GM21723 (cell line): ENCODE measurements around the gene TMEM9.

Source experiments
- ATAC-seq: cut with Tn5 transposase; IDR thresholded peaks from one replicate; pipeline ENCODE4 v1.9.1; 2021; ENCODE audit warnings: mild to moderate bottlenecking, moderate library complexity; ENCODE audit not compliant: unreplicated experiment

TMEM9 gene

DNA sequence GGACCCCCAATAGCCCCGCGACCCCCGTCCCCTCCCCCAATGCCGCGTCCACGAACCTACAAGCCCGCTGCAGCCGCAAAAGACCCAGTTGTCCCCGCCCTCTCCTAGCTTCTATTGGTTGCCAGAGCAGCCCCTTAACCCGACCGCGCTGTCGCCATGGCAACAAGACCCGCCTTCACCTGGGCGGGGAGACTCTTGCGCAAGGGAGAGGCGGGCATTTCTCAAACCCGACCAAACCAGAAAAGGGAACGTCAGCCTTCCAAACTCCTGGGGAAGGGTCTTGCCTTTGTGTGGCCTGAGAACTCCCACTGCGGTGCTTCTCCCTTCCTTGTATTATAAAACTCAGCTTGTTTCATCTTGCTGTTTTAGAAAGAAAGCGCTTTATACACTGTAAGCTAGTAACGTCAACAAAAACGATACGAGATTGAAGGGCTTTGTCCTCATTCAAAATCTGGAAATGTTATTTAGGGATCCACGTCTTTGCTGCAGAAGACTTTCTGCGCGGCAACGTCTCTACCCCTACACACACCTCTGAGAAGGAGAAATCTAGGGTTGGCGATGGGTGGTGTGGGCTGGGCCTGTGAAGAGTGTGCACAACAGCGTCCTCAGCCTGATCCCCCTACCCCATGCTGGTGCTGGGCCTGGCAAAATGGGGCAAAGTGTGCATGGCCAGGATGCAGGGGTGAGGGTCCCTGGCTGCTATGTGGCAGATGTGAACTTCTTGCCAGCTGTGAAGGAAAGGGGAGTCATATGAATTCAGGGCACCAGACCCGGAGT lies at the start of gene TMEM9:
TMEM9 (minus strand) TSS at position 86 of the 777 bp plus-strand sequence. CDS start 551 bp downstream, outside the sequence.
- peak; percentile 98 for ATAC-seq

DNA sequence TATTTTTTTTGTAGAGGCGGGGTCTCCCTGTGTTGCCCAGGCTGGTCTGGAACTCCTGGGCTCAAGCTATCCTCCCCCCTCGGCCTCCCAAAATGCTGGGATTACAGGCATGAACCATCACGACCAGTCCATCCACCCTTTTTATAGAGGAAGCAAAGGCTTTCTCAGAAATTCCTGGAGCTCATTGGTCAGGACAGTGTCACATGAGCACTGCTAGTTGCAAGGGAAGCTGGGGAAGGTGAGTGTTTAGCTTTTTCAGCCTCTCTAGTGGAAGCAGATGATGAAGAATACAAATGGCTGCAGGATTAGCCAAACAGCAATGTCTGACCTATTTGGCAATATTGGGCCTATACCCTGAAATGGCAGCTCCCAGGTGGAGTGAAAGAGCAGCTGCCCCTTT lies 44.3 kb upstream of the TMEM9 start:
- no peak for ATAC-seq

DNA sequence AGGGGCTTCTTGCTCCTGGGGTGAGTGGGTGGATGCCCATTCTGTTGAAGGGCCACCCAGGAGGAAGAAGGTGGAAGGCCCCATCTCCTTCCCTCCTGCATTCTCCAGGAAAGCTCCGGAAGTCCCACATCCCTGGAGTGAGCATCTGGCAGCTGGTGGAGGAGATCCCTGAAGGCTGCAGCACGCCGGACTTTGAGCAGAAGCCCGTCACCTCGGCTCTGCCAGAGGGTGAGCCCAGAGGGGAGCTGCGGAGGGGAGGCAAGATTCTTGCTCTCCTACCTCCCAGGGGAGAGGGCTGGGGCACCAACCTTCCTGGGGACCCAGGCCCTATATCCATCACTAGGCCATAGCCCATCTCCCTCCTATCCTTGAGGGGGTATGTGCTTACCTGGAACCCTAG lies 39.8 kb upstream of the TMEM9 start:
- ATAC-seq = no peak

DNA sequence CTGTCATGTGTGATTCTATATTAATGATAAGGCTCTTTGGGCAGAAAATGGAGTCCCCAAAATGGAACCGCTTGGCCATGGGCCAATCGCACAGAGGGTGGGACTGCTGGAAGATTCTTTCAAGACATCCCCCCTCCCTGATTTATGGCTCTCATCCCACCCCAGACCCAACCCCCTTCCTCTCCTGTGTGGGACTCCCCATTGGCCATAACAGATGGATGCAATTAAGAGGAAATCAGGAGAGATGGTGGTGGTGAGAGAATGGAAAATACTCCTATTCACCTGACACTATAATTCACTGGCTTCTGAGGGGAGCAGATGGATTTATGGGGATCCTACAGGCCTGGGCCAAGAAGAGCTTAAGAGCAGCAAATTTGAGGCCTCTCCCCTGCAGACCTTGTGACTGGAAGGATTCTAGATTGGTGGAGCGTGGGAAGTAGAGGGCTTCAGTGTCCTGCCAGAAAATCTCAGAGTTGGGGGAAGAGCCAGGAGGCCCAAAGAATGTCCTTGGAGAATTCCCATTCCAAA lies 38.1 kb upstream of the TMEM9 start:
- no peak for ATAC-seq

DNA sequence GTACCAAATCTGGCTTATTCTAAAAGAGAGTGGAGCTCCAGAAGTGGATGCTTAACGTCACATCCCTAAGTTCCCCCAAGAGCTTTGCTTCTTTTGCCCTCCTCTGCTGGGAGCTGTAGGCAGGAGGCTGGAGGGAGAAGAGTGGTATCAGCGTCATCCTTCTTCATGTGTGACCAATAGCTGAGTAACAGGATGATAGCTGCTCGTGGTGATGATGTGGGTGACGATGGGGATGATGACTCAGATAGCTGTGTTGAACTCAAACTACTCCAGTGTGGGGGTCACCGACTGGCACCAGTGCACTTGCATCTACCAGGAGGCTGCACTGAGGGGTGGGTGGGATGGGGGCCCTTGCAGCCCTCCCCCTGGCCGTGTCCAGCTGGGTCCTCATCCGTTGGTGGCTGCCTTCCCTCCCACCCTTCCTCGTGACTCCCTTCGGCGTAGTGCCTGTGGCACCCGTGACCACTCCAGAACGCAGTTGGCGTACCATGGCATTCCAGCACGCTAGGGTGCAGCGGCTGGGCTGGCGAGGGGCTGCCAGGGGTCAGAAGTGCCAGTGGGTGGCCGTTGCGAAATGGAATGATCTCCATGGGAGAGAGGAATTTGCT lies 37.5 kb upstream of the TMEM9 start:
- ATAC-seq = no peak

DNA sequence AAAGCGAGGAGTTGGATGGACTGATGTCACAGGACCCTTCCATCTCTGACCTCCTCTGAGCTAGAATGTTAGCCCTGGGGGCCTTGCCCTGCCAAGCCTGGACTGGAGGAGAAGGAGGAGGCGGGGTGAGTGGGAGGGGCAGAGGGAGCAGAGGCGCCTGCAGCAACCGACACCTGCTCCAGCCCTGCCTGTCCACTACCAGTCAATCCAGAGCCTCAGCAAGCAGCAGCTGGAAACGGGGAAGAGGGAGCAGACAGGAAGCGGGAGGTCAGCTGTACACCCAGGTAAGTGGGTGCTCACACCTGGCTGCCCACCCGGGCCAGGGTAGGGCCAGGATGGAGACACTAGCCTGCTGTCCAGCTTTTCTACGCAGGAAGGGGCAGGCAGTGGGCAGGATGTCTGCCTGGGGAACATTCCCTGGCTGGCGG lies 36.4 kb upstream of the TMEM9 start, which contains the start of gene IGFN1:
IGFN1 (plus strand) TSS at position 201 of the 428 bp plus-strand sequence. CDS start 2,470 bp downstream, outside the sequence.
- no peak for ATAC-seq

DNA sequence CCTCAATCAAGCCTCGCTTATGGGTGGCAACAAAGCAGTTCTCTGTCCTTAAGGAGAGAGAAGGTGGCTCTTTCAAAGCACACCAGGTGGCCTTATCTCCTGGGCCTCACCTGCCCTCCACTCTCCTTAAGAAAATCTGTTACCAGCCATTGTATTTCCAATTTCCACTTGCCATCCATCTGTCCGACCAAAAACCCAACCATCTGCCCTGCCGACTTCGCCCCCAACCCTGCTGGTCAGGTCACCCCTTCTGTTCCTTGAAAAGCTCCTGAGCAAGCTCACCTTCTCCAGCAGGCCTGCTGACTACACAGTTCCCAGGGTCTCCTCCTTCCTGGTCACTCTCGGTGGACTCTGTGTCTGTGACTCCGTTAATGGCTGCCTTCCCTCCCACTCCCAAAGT lies 35.7 kb upstream of the TMEM9 start:
- no peak for ATAC-seq

DNA sequence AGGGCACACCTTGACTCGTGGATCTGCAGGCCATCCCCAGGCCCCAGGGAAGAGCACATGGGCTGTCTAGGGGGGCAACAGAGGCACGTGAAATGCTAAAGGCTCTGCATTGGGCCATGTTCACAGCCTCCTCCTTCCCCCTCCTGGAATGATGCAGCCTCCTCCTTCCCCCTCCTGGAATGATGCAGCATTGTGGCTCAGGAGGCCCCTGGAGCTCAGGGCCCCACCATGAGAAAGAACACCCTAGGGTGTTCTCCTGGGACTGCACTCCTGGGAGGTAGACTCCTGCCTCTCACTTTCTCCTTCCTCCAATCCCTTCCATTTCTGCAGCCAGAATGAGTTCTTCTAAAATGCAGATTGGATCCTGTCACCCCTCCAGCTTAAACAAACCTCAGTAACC lies 34.8 kb upstream of the TMEM9 start:
- no peak for ATAC-seq

DNA sequence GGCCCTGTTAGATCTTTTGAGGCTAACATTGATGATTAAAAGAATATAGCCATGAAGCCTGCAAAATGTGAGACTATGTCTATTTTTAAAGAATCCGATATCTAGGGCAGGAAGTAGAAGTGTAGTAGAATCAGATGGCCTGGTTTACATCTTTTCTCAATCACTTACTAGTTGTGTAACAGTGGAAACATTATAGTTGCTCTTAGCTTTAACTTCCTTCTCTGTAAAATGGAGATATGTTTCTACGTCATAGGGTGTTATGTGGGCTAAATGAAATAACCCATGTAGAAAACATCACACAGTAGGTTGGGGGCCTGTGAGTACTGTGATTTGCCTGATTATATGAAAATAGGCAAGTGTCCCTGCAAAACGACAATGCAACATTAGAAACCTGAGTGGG lies 31.9 kb upstream of the TMEM9 start:
- ATAC-seq = no peak

DNA sequence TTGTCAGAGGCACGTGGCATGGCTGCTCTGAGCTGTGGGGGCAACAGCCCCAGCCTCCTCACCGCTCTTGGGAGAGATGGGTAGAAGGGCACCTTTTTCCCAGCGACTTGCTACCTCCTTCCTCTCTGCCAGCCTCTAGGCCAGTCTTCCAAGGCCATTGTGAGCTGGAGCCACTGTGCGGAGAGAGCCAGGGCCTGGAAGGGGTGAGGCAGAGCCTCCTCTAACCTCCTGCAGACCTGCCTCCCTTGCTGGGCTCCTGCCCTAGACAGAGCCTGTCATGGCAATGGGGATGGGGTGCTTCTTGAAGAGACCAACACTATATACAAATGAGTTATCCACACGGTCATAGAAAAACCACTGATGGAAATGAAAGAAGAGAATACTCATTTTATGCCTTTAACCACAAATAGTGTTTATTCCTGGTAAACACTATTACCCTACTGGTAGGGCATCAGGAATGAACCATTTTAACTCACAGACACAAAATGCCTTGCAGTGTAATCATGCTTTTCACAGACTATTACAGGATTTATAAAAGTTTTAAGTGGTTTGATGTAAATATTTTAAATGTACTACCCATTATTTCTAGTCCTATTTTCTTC lies 31.4 kb upstream of the TMEM9 start:
- no peak for ATAC-seq

DNA sequence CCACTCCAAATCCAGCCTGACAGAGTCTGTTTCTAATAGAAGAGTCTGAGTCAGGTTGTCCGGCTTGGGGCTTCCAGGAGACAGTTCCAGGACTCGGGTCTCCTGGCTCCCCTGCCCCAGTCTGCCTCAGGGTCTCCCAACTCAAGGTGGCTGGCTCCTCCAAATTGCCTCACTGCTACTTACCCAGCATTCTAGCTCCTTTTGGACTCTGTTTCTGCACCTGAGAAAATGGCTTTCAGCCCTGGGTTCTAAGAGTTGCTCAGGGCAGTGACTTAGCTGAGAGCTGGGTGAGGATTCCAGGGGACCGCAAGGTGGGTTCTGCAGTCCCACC lies 30.8 kb upstream of the TMEM9 start:
- no peak for ATAC-seq

DNA sequence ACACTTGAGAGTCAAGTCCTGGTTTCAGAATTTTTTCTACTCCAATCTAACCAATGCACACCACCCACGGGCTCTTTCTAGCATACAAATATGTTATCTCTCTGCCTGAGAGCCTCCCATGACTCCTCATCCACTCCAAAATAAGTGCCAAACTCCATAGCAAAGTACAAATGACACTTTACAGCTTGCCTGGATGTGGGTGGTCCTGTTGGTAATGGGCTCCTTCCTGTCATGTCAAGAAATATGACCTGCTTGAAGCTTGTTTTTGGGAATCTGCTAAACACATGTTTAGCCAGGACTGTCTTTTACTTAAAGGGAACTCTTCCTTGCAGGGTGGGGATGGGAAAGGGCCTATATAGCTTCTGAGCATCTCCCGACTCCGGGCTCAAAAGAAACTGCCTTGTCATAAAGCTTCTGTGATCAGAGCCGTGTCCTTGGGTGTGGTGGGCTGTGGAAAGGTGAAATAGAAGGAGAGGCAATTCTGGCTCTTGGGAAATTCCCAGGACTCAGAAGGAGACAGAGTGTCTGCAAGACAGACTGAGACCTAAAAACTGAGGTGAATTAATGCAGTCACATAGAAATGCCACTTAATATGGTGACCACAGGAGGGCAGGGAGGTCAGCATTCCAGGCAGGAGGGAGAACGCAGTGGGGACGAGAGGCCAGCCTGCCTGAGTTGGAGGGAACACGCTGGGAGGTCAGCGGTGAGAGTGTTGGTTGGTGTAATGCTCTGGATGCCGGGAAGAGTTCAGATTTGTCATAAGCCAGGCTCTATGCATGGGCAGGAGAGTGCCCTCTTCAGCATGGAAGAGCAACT lies 30.2 kb upstream of the TMEM9 start:
- ATAC-seq = no peak

DNA sequence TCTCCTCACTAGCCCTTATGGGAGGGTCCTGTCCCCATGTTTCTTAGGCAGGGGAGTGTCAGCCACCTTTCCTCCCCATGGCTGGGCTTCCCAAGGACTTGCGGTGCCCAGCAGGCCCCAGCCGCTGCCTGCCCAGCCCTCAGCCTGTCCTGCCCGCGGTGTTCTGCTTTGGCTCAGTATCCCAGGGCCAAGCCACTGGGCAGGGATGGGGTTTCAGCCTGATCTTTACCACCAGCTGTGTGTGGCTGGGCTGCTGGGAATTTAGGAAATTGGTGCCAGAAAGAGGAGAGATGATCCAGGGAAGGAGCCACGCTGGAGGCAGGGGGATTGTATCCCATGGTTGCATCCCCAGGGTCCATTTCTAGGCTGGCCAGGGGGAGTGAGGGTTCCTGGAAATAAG lies 29.5 kb upstream of the TMEM9 start:
- no peak for ATAC-seq

DNA sequence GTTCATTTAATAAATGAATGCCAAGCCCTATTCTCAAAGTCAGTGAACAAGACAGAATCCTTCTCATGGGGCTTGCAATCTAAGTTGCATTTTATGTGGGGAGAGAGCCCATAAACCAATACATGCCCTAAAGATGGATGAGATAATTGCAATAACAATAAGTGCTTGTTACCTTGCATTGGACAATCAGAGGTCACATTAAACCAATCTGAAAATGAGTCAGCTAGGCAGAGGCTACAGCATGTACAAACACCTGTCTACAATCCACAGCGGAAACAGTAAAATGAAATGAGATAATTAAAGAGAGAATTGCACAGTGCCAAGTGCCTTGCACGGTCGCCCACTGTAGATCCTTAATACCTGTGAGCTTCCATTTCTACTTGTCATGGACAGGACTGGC lies 28.9 kb upstream of the TMEM9 start:
- ATAC-seq = no peak

DNA sequence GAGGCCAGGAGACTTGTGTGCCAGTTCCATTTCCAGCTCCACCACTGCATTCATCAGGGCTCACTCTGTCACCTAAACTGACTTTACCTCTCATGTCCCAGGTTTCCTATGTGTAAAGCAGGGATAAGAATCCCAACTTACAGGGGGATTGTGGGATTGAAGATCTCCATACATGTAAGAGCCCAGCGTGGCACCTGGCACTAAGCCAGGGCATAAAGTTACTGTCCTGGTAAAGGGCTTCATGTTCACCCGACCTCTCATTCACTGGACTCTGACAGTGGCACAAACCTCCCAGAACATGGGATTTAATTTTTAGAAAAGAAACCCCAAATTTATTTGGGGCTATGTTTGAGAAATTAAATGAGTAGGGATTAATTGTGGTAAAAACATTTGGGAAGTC lies 27.5 kb upstream of the TMEM9 start:
- no peak for ATAC-seq

DNA sequence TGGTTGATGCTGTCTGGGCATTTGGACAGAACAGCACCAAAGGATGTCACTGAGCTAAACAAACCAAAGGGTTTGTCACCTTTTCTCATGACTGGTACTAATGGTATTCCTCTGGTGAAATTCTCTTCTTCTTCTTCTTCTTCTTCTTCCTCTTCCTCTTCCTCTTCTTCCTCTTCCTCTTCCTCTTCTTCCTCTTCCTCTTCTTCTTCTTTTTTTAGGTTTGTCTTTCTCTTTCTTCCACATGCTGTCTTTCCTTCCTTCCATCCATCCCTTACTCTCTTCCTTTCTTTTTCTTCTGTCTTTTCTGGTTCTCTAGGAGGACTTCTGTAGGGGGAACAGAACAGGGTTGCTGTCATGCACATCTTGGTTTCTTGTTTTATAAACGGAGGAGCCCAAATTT lies 27.0 kb upstream of the TMEM9 start:
- ATAC-seq = no peak

DNA sequence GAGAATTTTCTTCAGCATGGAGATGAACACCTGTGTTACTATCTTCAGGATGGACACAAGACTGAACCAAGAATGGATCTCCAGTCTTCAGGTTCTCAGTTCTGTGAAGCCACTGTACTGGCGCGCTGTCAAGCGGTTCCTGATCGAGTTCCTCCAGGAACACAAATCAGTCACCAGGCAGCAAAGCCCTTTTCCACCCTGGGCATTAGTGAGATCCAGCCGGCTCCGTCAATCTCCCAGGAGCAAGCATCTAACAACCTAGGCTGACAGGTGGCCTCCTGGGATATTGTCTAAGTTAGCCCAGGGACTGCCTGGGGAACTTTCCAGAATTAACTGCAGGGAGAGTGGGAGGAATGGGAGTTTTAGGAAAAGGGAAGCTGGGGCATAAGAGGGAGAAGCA lies 26.6 kb upstream of the TMEM9 start:
- no peak for ATAC-seq

DNA sequence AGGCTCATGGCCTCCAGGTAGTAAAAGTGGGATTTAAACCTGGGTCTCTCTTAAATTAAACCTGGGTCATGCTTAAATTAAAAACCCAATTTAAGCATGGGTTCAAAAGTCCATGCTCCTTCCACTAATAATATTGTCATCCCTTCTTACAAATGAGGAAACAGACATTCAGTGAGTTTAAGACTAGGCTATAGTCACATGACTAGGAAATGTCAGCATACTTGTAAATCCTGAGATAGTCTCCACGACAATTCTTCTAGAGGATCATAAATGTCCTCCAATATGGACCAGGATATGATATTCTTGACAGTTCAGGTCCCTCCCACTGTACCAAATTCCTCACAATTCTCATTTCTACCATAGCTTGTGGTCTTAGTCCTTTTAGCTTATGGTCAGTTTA lies 25.9 kb upstream of the TMEM9 start:
- ATAC-seq = no peak

DNA sequence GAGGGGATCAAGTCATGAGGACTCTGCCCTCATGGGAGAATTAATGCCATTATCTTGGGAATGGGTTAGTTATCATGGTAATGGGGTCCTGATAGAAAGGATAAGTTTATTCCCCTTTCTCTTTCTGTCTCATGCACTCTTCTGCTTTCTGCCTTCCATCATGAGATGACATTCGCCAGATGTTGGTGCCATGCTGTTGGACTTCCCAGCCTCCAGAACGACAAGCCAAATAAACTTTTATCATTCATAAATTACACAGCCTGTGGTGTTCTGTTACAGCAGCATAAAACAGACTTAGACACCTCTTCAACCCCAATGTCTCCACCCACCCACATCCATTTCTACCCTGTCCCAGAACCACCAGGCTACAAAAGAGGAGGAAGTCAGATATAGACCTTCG lies 24.4 kb upstream of the TMEM9 start:
- no peak for ATAC-seq

DNA sequence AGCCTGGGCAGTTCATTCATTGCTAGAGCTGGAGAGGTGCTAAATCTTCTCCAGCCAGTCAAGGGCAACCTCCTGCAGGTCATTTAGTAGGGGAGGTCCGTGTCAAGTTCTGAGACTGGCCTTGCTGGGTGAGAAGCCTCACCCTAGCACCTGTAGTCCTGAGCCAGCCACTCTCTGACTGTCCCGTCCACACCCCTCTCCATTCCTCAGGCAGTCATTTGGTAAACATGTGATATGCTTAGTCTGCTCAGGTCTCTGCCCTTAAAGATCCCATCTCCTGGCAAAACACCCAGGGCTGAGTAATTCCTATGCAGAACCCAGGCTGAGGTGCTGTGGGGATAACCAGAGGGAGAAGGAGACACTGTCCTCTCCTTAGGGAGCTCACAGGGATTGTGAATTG lies 22.7 kb upstream of the TMEM9 start:
- ATAC-seq = no peak

DNA sequence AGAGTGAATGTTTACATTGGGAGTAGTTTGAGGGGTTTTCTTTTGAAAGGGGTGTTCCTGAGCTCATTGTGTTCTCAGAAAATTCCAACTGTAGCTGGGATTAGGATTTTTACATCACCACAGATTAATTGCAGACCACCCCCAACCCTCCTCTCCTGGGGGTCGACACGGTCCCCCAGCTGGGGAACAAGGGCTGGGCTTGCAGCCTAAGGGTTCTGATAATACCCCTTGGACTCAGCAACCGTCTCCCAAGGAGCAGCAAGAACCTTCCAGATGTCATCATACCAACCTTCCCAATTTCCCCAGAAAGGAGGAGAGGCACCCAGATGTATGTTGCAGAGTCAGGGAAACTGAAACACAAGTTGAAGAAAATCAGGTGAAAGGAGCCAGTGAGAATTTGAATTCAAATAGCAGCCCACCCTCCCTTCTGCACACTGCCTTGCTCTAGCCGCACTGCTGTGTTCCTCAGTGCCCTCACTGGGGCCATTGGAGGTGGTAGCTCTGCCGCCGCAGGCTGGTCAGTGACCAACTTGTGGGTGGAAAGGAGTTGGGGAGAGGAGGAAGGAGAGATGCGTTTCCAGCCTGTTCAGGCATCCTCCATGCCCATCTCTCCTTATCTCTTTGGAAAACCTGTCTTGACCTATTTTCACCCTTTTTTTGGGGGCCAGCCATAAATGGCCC lies 21.7 kb upstream of the TMEM9 start:
- no peak for ATAC-seq
